Osteoblast (primary cell): ENCODE results near the gene TPSG1. TPM values are rescaled to one million over a fixed set of nuclear protein-coding genes. Genes with fewer than 3 reads are reported as not detected.

Source experiments
- DNase-seq: peaks from one replicate; pipeline ENCODE4 v3.0.0; 2011; ENCODE audit warnings: low spot score, mixed read lengths; ENCODE audit not compliant: insufficient read length; ENCODE audit errors: missing footprints
- H2AFZ ChIP-seq: 2 replicates; pipeline ENCODE4 v1.6.0; 2011; ENCODE audit warnings: mild to moderate bottlenecking, low read length
- H3K27ac ChIP-seq: 2 replicates; pipeline ENCODE4 v1.5.1; 2011; ENCODE audit warnings: mild to moderate bottlenecking, low read depth, low read length, moderate library complexity
- H3K27me3 ChIP-seq: 2 replicates; pipeline ENCODE4 v1.6.0; 2012; ENCODE audit warnings: mild to moderate bottlenecking, control low read depth, inconsistent platforms, low read length, moderate library complexity; ENCODE audit not compliant: insufficient read depth
- H3K36me3 ChIP-seq: 2 replicates; pipeline ENCODE4 v1.5.1; 2011; ENCODE audit warnings: mild to moderate bottlenecking, low read length, control low read depth, moderate library complexity; ENCODE audit not compliant: insufficient read depth
- H3K4me1 ChIP-seq: 2 replicates; pipeline ENCODE4 v1.5.1; 2011; ENCODE audit warnings: mild to moderate bottlenecking, low read length, control low read depth, moderate library complexity; ENCODE audit not compliant: insufficient read depth
- H3K4me2 ChIP-seq: 2 replicates; pipeline ENCODE4 v1.6.0; 2011; ENCODE audit warnings: mild to moderate bottlenecking, low read length; ENCODE audit not compliant: insufficient read depth
- H3K4me3 ChIP-seq: fragments of 200-600 bp; sonication (generic); 3 replicates; pipeline ENCODE4 v1.5.1; 2012; ENCODE audit warnings: mild to moderate bottlenecking, low read length, inconsistent platforms; ENCODE audit not compliant: insufficient read depth
- H3K79me2 ChIP-seq: 2 replicates; pipeline ENCODE4 v1.6.0; 2012; ENCODE audit warnings: mild to moderate bottlenecking, low read length, control low read depth, inconsistent platforms; ENCODE audit not compliant: insufficient read depth
- H3K9me3 ChIP-seq: 2 replicates; pipeline ENCODE4 v1.5.1; 2011; ENCODE audit warnings: low read depth, low read length, control low read depth
- H4K20me1 ChIP-seq: 2 replicates; pipeline ENCODE4 v1.6.0; 2012; ENCODE audit warnings: mild to moderate bottlenecking, low read length, control low read depth; ENCODE audit not compliant: insufficient read depth
- total RNA-seq: library from RNA; depleted of rRNA; stranded (reverse); fragments of >200 nt; gene quantifications from 2 replicates; pipeline ENCODE4 v1.2.3, GENCODE V29; 2012
- TF ChIP-seq, protein P1 (sequence below): IDR thresholded peaks from 2 replicates; pipeline ENCODE4 v1.5.1; 2011; ENCODE audit warnings: mild to moderate bottlenecking, low read depth, low read length, moderate library complexity; ENCODE audit errors: extremely low read depth

The TPSG1 gene
- total RNA-seq, 1 donor, result not detected

DNA sequence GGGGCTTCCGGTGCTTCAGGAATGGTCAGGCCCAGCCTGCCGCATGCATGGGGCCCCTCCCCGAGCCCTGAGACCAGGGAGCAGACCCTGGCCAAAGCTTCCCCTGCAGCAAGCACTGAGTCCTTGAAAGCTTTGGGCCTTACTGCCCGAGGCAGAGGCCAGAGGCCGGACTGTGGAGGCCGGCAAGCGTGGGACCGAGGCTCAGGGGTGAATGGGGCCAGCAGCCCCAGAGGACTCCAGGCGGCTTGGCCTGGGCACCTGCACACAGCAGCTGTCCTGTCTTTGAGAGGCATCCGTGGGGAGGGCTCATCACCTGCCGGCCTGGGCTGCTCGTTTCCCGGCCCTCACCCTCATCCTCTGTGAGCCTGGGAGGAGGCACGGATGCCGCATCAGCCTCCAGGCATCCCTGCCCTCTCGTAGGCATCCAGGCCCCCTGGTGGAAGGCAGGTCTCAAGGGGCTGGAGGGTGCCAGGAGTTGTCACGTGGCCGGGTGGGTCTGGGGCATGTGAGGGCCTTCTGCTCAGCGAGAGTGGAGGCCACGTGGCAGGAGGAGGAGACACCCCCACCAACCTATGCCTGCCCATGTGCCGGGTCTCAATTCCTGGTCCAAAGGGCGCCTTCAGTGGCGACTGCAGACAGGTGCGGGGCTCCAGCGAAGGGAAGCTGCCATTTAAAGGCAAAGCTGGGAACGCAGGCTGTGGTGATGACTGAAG is 40.8 kb downstream of the TPSG1 start:
- Histone ChIP-seq H4K20me1 (no peaks in the 10 kb centered on the region), H3K4me3 (no peak overlapping the region), H3K27me3 (no peaks in the 10 kb centered on the region), H3K79me2 (no peaks in the 10 kb centered on the region), H2AFZ (no peak overlapping the region), H3K9me3 (no peaks in the 10 kb centered on the region), H3K27ac (no peak overlapping the region), H3K36me3 (no peaks in the 10 kb centered on the region), H3K4me1 (peaks cover 16% of the 10 kb centered on the region), H3K4me2 (no peak overlapping the region)
- TF ChIP-seq, protein P1, sequence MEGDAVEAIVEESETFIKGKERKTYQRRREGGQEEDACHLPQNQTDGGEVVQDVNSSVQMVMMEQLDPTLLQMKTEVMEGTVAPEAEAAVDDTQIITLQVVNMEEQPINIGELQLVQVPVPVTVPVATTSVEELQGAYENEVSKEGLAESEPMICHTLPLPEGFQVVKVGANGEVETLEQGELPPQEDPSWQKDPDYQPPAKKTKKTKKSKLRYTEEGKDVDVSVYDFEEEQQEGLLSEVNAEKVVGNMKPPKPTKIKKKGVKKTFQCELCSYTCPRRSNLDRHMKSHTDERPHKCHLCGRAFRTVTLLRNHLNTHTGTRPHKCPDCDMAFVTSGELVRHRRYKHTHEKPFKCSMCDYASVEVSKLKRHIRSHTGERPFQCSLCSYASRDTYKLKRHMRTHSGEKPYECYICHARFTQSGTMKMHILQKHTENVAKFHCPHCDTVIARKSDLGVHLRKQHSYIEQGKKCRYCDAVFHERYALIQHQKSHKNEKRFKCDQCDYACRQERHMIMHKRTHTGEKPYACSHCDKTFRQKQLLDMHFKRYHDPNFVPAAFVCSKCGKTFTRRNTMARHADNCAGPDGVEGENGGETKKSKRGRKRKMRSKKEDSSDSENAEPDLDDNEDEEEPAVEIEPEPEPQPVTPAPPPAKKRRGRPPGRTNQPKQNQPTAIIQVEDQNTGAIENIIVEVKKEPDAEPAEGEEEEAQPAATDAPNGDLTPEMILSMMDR, result no peak
- DNase-seq, result no peak

DNA sequence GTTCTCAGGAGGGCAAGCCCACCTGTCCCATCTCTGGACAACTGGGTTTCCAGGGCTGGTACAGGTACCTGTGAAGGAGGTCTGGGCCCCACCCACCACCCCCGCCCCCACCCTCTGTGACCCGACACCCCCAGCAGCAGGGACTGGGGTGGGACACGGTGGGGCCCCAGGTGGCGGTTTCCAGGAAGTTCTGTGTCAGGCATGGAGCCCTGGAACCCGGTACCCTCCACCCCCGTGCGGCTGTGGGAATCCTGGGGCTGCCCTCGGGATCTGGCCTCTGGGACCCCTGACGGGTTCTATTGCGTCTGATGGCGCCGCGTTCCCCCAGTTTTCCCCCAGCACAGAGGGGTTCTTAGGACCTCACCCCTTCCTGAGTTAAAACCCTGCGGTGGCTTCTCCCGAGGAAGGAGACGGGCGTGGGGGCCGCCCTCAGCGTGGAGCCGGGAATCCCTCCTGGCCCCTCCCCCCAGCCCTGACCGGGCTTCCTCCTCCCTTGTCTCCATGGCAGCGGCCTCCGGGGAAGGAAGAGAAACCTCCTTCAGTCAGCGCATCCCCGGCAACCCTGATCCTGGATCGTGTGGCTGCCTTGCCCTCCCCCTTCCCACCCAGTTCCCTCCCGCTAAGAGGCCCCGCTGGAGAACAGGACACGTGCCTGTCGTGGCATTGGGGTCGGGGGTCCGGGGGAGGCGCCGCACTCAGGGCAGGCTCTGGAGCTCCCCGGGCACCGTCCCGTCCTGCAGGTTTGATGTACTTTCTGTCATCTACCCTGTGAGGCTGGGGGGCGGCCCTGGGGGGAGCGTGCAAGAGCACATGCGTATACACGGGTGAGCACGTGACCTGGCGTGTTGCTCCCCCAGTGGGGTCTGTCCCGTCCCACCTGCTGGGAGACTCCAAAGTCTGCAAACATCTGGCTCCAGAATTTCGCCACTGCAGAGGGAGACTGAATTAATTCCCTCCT is 41.8 kb downstream of the TPSG1 start:
- Histone ChIP-seq H3K4me3 (no peak overlapping the region), H3K79me2 (no peaks in the 10 kb centered on the region), H4K20me1 (no peaks in the 10 kb centered on the region), H2AFZ (no peak overlapping the region), H3K27me3 (no peaks in the 10 kb centered on the region), H3K9me3 (no peaks in the 10 kb centered on the region), H3K4me2 (peak overlapping the region; percentile 61), H3K27ac (no peak overlapping the region), H3K4me1 (peaks cover 16% of the 10 kb centered on the region), H3K36me3 (no peaks in the 10 kb centered on the region)
- TF ChIP-seq, protein P1, result no peak
- DNase-seq, result peak; percentile 98

DNA sequence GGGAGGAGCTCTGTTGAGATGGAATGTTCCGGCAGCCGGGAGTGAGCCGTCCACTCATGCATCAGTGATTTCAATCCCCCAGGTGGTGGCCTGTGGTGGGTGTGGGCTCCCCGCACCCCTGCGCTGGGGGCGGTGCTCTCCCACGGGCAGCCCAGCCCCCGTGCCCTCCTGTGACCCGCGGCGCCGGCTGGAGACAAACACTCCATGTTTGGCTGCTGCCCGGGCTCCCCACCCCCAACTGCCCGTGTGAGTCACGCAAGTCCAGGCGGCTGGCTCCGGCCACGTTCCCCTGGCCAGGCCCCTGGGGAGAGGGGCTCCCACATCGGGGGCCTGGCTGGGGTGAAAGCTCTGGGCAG is 42.8 kb downstream of the TPSG1 start:
- H3K36me3 ChIP-seq, result no peaks in the 10 kb centered on the region
- peaks cover 16% of the 10 kb centered on the region for H3K4me1 ChIP-seq
- H3K27ac ChIP-seq, result no peak overlapping the region
- TF ChIP-seq, protein P1, result no peak
- peak overlapping the region; percentile 61 for H3K4me2 ChIP-seq
- no peaks in the 10 kb centered on the region for H4K20me1 ChIP-seq
- peak; percentile 99 for DNase-seq
- H3K27me3 ChIP-seq, result no peaks in the 10 kb centered on the region
- no peak overlapping the region for H2AFZ ChIP-seq
- H3K79me2 ChIP-seq, result no peaks in the 10 kb centered on the region
- no peaks in the 10 kb centered on the region for H3K9me3 ChIP-seq
- H3K4me3 ChIP-seq, result peak overlapping the region; percentile 51
